ENCODE data around the gene EIF1AD.
"Not testable (repeated sequence)": the region's sequence is repeated elsewhere in the genome, so short reads cannot be mapped to it uniquely, and the experiment has no call there.

EIF1AD gene

GRCh38 chr11:65967329-65967934, 34.5 kb downstream of the EIF1AD start:
- no peak for DNase-seq

- DNase-seq, result no peak
Measured at GRCh38 chr11:65965986-65966762, 35.8 kb downstream of the EIF1AD start.

- no peak for DNase-seq
Measured at GRCh38 chr11:65964906-65965305, 37.1 kb downstream of the EIF1AD start.

GRCh38 chr11:65962141-65962564, 39.8 kb downstream of the EIF1AD start:
- DNase-seq, result no peak

GRCh38 chr11:65961267-65962140, 40.5 kb downstream of the EIF1AD start, which contains the start of gene SART1:
TSS of gene SART1 (plus strand) at chr11:65961734. CDS start at chr11:65961781, 47 bp downstream.
- DNase-seq, result peak; percentile 98 to 99 (median 99)

- DNase-seq, result no peak
Measured at GRCh38 chr11:65960824-65961266, 41.1 kb downstream of the EIF1AD start.

GRCh38 chr11:65958774-65959420, 43.1 kb downstream of the EIF1AD start:
- DNase-seq, result no peak

GRCh38 chr11:65958291-65958690, 43.7 kb downstream of the EIF1AD start:
- DNase-seq, result no peak

GRCh38 chr11:65954771-65955170, 47.2 kb downstream of the EIF1AD start:
- no peak for DNase-seq

- DNase-seq, result no peak
Measured at GRCh38 chr11:65953471-65953870, 48.5 kb downstream of the EIF1AD start.

- DNase-seq, result no peak
Measured at GRCh38 chr11:65952052-65952521, 49.9 kb downstream of the EIF1AD start.

GRCh38 chr11:65951641-65952040, 50.3 kb downstream of the EIF1AD start:
- DNase-seq, result not testable (repeated sequence)

GRCh38 chr11:65950711-65951110, 51.2 kb downstream of the EIF1AD start:
- not testable (repeated sequence) for DNase-seq

- no peak for DNase-seq
Measured at GRCh38 chr11:65947603-65948125, 54.3 kb downstream of the EIF1AD start.

- DNase-seq, result no peak
Measured at GRCh38 chr11:65947133-65947532, 54.8 kb downstream of the EIF1AD start.

- DNase-seq, result no peak
Measured at GRCh38 chr11:65946655-65947054, 55.3 kb downstream of the EIF1AD start.

Measured in suppressor macrophage treated with lipopolysaccharide for 1 hour (primary cell).